Osteoblast (primary cell): Measurements from ENCODE around the gene AGBL1. TPM values are rescaled to one million over a fixed set of nuclear protein-coding genes. Genes with fewer than 3 reads are reported as not detected.

ENCODE experiments used
- DNase-seq: peaks from one replicate; pipeline ENCODE4 v3.0.0; 2011; ENCODE audit warnings: low spot score, mixed read lengths; ENCODE audit not compliant: insufficient read length; ENCODE audit errors: missing footprints
- H2AFZ ChIP-seq: 2 replicates; pipeline ENCODE4 v1.6.0; 2011; ENCODE audit warnings: mild to moderate bottlenecking, low read length
- H3K27ac ChIP-seq: 2 replicates; pipeline ENCODE4 v1.5.1; 2011; ENCODE audit warnings: mild to moderate bottlenecking, low read depth, low read length, moderate library complexity
- H3K27me3 ChIP-seq: 2 replicates; pipeline ENCODE4 v1.6.0; 2012; ENCODE audit warnings: mild to moderate bottlenecking, control low read depth, inconsistent platforms, low read length, moderate library complexity; ENCODE audit not compliant: insufficient read depth
- H3K36me3 ChIP-seq: 2 replicates; pipeline ENCODE4 v1.5.1; 2011; ENCODE audit warnings: mild to moderate bottlenecking, low read length, control low read depth, moderate library complexity; ENCODE audit not compliant: insufficient read depth
- H3K4me1 ChIP-seq: 2 replicates; pipeline ENCODE4 v1.5.1; 2011; ENCODE audit warnings: mild to moderate bottlenecking, low read length, control low read depth, moderate library complexity; ENCODE audit not compliant: insufficient read depth
- H3K4me2 ChIP-seq: 2 replicates; pipeline ENCODE4 v1.6.0; 2011; ENCODE audit warnings: mild to moderate bottlenecking, low read length; ENCODE audit not compliant: insufficient read depth
- H3K4me3 ChIP-seq: fragments of 200-600 bp; sonication (generic); 3 replicates; pipeline ENCODE4 v1.5.1; 2012; ENCODE audit warnings: mild to moderate bottlenecking, low read length, inconsistent platforms; ENCODE audit not compliant: insufficient read depth
- H3K79me2 ChIP-seq: 2 replicates; pipeline ENCODE4 v1.6.0; 2012; ENCODE audit warnings: mild to moderate bottlenecking, low read length, control low read depth, inconsistent platforms; ENCODE audit not compliant: insufficient read depth
- H3K9me3 ChIP-seq: 2 replicates; pipeline ENCODE4 v1.5.1; 2011; ENCODE audit warnings: low read depth, low read length, control low read depth
- H4K20me1 ChIP-seq: 2 replicates; pipeline ENCODE4 v1.6.0; 2012; ENCODE audit warnings: mild to moderate bottlenecking, low read length, control low read depth; ENCODE audit not compliant: insufficient read depth
- CTCF ChIP-seq: IDR thresholded peaks from 2 replicates; pipeline ENCODE4 v1.5.1; 2011; ENCODE audit warnings: mild to moderate bottlenecking, low read depth, low read length, moderate library complexity; ENCODE audit errors: extremely low read depth
- total RNA-seq: library from RNA; depleted of rRNA; stranded (reverse); fragments of >200 nt; gene quantifications from 2 replicates; pipeline ENCODE4 v1.2.3, GENCODE V29; 2012

The AGBL1 gene
- total RNA-seq, 1 donor: not detected

DNA sequence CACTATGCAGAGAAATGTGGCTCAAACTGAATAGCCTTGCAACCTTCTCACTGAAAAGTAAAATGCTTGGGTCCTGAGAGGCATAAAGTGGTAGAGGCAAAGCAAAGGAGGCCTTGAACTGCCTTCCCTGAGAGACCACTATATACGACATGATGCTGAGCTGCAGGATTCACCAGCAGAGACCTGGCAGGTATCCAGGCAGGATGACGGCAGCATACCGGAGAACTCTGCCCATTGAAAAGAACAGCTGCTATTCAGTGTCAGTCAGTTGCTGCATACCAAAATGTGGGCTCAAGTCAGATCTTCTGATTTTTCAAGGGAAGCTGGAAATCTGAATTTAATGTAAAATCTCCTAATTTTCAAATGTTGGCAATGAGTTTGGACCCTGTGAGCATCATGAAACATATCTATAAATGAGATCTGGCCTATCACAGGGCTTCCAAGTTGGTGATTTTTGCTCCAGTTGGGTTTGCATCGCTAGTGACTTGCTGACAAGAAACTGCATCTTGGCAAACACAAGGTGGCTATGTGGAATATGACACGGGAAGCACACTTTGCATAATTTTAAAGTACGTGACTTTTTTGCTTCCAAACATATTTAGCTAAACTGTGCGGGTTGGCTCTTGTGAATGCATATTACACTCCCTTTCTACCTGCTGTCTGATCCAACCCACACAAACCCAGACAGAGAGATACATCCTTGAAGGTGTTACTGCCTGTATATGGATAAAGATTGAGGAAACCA lies 529.0 kb downstream of the AGBL1 start:
- Histone ChIP-seq H3K27ac (no peak overlapping the region), H3K4me2 (no peak overlapping the region), H3K4me1 (no peaks in the 10 kb centered on the region), H3K4me3 (no peak overlapping the region), H3K9me3 (no peaks in the 10 kb centered on the region), H3K27me3 (no peaks in the 10 kb centered on the region), H3K36me3 (no peaks in the 10 kb centered on the region), H3K79me2 (no peaks in the 10 kb centered on the region), H4K20me1 (no peaks in the 10 kb centered on the region), H2AFZ (no peak overlapping the region)
- DNase-seq: no peak
- TF ChIP-seq CTCF: no peak

GRCh38 chr15:86609275-86609674 lies 529.6 kb downstream of the AGBL1 start:
- Histone ChIP-seq H3K27ac (no peak overlapping the region), H3K79me2 (no peaks in the 10 kb centered on the region), H3K36me3 (no peaks in the 10 kb centered on the region), H3K4me3 (no peak overlapping the region), H3K4me2 (no peak overlapping the region), H3K9me3 (no peaks in the 10 kb centered on the region), H2AFZ (no peak overlapping the region), H3K27me3 (no peaks in the 10 kb centered on the region), H4K20me1 (no peaks in the 10 kb centered on the region), H3K4me1 (no peaks in the 10 kb centered on the region)
- no peak for TF ChIP-seq CTCF
- DNase-seq: no peak

GRCh38 chr15:86610038-86610437 lies 530.4 kb downstream of the AGBL1 start:
- Histone ChIP-seq H3K36me3 (no peaks in the 10 kb centered on the region), H3K9me3 (no peaks in the 10 kb centered on the region), H3K27ac (no peak overlapping the region), H3K27me3 (no peaks in the 10 kb centered on the region), H4K20me1 (no peaks in the 10 kb centered on the region), H3K4me2 (no peak overlapping the region), H2AFZ (no peak overlapping the region), H3K79me2 (no peaks in the 10 kb centered on the region), H3K4me3 (no peak overlapping the region), H3K4me1 (no peaks in the 10 kb centered on the region)
- no peak for DNase-seq
- TF ChIP-seq CTCF: no peak

DNA sequence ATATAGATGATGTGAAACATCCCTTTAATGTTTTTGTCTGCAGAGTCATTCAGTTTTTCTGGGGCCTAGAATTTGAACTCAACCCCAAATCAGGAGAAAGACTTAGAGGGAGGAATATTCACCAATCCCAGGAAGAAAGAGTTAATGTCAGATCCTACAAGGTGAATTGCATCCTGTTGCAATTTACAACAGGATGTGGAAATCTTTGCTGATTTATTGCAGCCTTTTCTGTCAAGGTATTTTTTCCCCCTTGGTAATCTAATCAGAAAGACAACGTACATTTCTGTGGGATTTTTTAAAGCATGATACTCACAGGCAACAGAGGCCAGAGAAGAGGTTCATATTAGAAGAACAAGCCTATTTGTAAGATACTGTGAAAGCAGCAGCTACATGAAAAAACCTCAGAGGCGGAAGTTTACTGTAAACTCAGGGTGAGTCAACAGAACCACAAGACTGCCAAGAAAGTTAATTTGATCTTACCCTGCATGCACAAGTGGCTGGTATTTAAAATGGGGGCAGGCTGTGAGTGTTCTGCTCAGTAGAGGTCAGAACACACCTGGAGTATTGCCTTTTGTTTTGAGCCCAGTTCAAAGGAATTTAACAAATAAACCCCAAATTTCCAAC lies 531.9 kb downstream of the AGBL1 start:
- no peak for TF ChIP-seq CTCF
- no peaks in the 10 kb centered on the region for H3K27me3 ChIP-seq
- H3K79me2 ChIP-seq: no peaks in the 10 kb centered on the region
- no peaks in the 10 kb centered on the region for H3K36me3 ChIP-seq
- H3K9me3 ChIP-seq: no peaks in the 10 kb centered on the region
- H3K27ac ChIP-seq: no peak overlapping the region
- H2AFZ ChIP-seq: no peak overlapping the region
- no peaks in the 10 kb centered on the region for H3K4me1 ChIP-seq
- no peaks in the 10 kb centered on the region for H4K20me1 ChIP-seq
- DNase-seq: no peak
- H3K4me3 ChIP-seq: no peak overlapping the region
- H3K4me2 ChIP-seq: no peak overlapping the region
